GM12878 (cell line): ENCODE data around the gene WBP11. TPM values are rescaled to one million over a fixed set of nuclear protein-coding genes. Genes with fewer than 3 reads are reported as not detected.

ENCODE experiments used
- ATAC-seq: fragments of 200-7000 bp; cut with Tn5 transposase; 3 replicates; pipeline ENCODE4 v1.9.1; 2020; ENCODE audit warnings: mild to moderate bottlenecking, moderate library complexity
- BruUV-seq: library from RNA; stranded (reverse); fragments of 400-500 nt; replicated peaks from 2 replicates; lab custom pipeline; 2021; lab: Mats Ljungman, UMichigan
- CTCF ChIA-PET: fragments of 300-600 bp; sonication (Branson Sonifier 250); formaldehyde crosslinking; extraction: SDS; loops from one replicate; lab custom pipeline; 2021; ENCODE audit warnings: inconsistent platforms; lab: Yijun Ruan, JAX
- POLR2A ChIA-PET: fragments of 350-600 bp; formaldehyde crosslinking; extraction: SDS; loops from one replicate; lab custom pipeline; 2021; ENCODE audit warnings: inconsistent platforms; lab: Charles Lee
- RAD21 ChIA-PET: fragments of 300-600 bp; sonication (Branson Sonifier 250); formaldehyde crosslinking; loops from one replicate; lab custom pipeline; 2023; ENCODE audit warnings: antibody characterized with exemption; ENCODE audit not compliant: unreplicated experiment; lab: Charles Lee
- SMC1A ChIA-PET: fragments of 300-600 bp; sonication (Branson Sonifier 250); formaldehyde crosslinking; loops from one replicate; lab custom pipeline; 2023; ENCODE audit not compliant: unreplicated experiment, uncharacterized antibody; lab: Charles Lee
- DNase-seq: peaks from one replicate; pipeline ENCODE4 v3.0.0-alpha.2; 2011; ENCODE audit warnings: low read depth, low spot score
- FAIRE-seq: peaks from 3 replicates; lab custom pipeline; 2011; peaks lifted over from hg19 to GRCh38; lab: Jason Lieb, UNC
- H2AFZ ChIP-seq: 2 replicates; pipeline ENCODE4 v1.6.0; 2011; ENCODE audit warnings: low read depth, low read length, control low read depth; ENCODE audit not compliant: control insufficient read depth
- H3K27ac ChIP-seq: 2 replicates; pipeline ENCODE4 v1.5.1; 2011; ENCODE audit warnings: control low read depth; ENCODE audit not compliant: control insufficient read depth, insufficient read depth
- H3K27me3 ChIP-seq, 2 experiments: replicated peaks in 1 of 2; 2 replicates each; pipeline versions ENCODE4 v1.6.0 to v1.6.1; 2011; ENCODE audit warnings: low read length in 1 of 2; ENCODE audit not compliant: control insufficient read depth in 2 of 2, insufficient read depth in 2 of 2
- H3K36me3 ChIP-seq, 2 experiments: 2 replicates each; pipeline ENCODE4 v1.5.1; 2011; ENCODE audit warnings: low read length in 1 of 2; ENCODE audit not compliant: control insufficient read depth in 2 of 2, insufficient read depth in 2 of 2
- H3K4me1 ChIP-seq: 2 replicates; pipeline ENCODE4 v1.6.1; 2011; ENCODE audit warnings: mild to moderate bottlenecking, low read length, moderate library complexity, mixed read lengths; ENCODE audit not compliant: control insufficient read depth, insufficient read depth
- H3K4me2 ChIP-seq: 2 replicates; pipeline ENCODE4 v1.6.0; 2011; ENCODE audit warnings: control low read depth; ENCODE audit not compliant: control insufficient read depth, insufficient read depth
- H3K4me3 ChIP-seq: fragments of 200-600 bp; sonication (generic); 2 replicates; pipeline ENCODE4 v1.5.1; 2016
- H3K79me2 ChIP-seq: 2 replicates; pipeline ENCODE4 v1.6.0; 2011; ENCODE audit warnings: low read length; ENCODE audit not compliant: control insufficient read depth, insufficient read depth
- H3K9ac ChIP-seq: 2 replicates; pipeline ENCODE4 v1.8.0; 2011; ENCODE audit warnings: low read length, control low read depth, mixed read lengths; ENCODE audit not compliant: control insufficient read depth, insufficient read depth
- H3K9me3 ChIP-seq: replicated peaks from 3 replicates; pipeline ENCODE4 v1.5.1; 2011; ENCODE audit warnings: mild to moderate bottlenecking, low read length; ENCODE audit not compliant: control insufficient read depth, insufficient read depth
- H4K20me1 ChIP-seq: 2 replicates; pipeline ENCODE4 v1.6.0; 2011; ENCODE audit not compliant: control insufficient read depth, insufficient read depth
- USF2 ChIP-seq: IDR thresholded peaks from 2 replicates; pipeline ENCODE4 v1.6.1; 2011; ENCODE audit warnings: low read depth, low read length, improper control_type of control experiment, borderline replicate concordance
- ZNF687 ChIP-seq: fragments of 450-650 bp; IDR thresholded peaks from 2 replicates; pipeline ENCODE4 v1.6.1; 2017; ENCODE audit warnings: mild to moderate bottlenecking, moderate library complexity
- in situ Hi-C: fragments of 300-500 bp; cut with MboI; formaldehyde crosslinking; loops from 9 replicates; pipeline ENCODE4 v1.14.3; 2018; ENCODE audit warnings: mixed read lengths
- intact Hi-C: fragments of 100-400 bp; cut with micrococcal nuclease; formaldehyde crosslinking; loops from one replicate; pipeline ENCODE4 v1.14.2; 2022; ENCODE audit not compliant: unreplicated experiment
- polyA plus RNA-seq, 11 experiments: library from polyadenylated mRNA; depleted of rRNA in 4 of 11; unstranded in 6 of 11; stranded (reverse) in 5 of 11; fragments of >200 nt; fragmentation: Nextera tagmentation in 4 of 11; fragmentation: Illumina TruSeq in 1 of 11; extraction: Ambion mirVana in 4 of 11; extraction: Trizol in 1 of 11; gene quantifications; 1 replicate in 1 of 11; 2 replicates in 10 of 11; pipeline versions ENCODE4 v1.2.1 to v1.2.3, GENCODE V29; 2011 to 2016; ENCODE audit warnings: inconsistent platforms in 2 of 11, missing spikeins in 2 of 11, low read depth in 1 of 11
- total RNA-seq, 4 experiments: library from RNA; depleted of rRNA in 3 of 4; stranded (reverse); fragments of >200 nt in 3 of 4; fragmentation: Illumina TruSeq in 1 of 4; extraction: Trizol in 1 of 4; gene quantifications; 2 replicates each; pipeline versions ENCODE4 v1.2.1 to v1.2.3, GENCODE V29; 2013 to 2021

The WBP11 gene
- total and polyA plus RNA-seq, 10 of the 15 experiments (the other 5 are each of a cell fraction or from before 2014, with no cell fraction given): 11.5 to 107 (median 29.1) TPM

GRCh38 chr12:14751986-14752385 is 51.3 kb downstream of the WBP11 start:
- POLR2A ChIA-PET: no interaction called here
- no peaks in the 10 kb centered on the region for H3K27me3 ChIP-seq
- ATAC-seq (no peak), DNase-seq (no peak), FAIRE-seq (no peak)
- H3K9ac ChIP-seq: no peak overlapping the region
- H3K9me3 ChIP-seq: peaks cover 2% of the 10 kb centered on the region; the same call in 1 of the 3 replicates
- RAD21 ChIA-PET: no interaction called here
- no peaks in the 10 kb centered on the region for H4K20me1 ChIP-seq
- H3K4me3 ChIP-seq: no peak overlapping the region
- no peaks in the 10 kb centered on the region for H3K36me3 ChIP-seq
- BruUV-seq: no TSS peak
- no peaks in the 10 kb centered on the region for H3K79me2 ChIP-seq
- TF ChIP-seq USF2: no peak
- no peak for TF ChIP-seq ZNF687
- H3K27ac ChIP-seq: no peak overlapping the region
- no peak overlapping the region for H2AFZ ChIP-seq
- in situ Hi-C loops: loop anchor here (25.0 kb wide), 1 partner anchor 1885 kb away; no protein-coding TSS in a partner anchor
- H3K4me2 ChIP-seq: no peak overlapping the region
- intact Hi-C loops: no loop called here
- SMC1A ChIA-PET: no interaction called here
- CTCF ChIA-PET: no interaction called here
- H3K4me1 ChIP-seq: no peaks in the 10 kb centered on the region
